ENCODE measurements around the gene DUSP19. TPM values are rescaled to one million over a fixed set of nuclear protein-coding genes. Genes with fewer than 3 reads are reported as not detected.

DUSP19 gene
- total and polyA plus RNA-seq, 2 of the 8 experiments (the other 6 are each of a cell fraction or from before 2014, with no cell fraction given): 0.73 to 2.3 TPM

GRCh38 chr2:183072177-183072576 lies 6.4 kb upstream of the DUSP19 start (continued):
- TF ChIP-seq CHD7 (IDR thresholded peaks at IDR 0.05; ENCODE audit: insufficient replicate concordance, low read length) (no peak), JUN (IDR thresholded peaks at IDR 0.05; ENCODE audit: low read depth, low read length) (no peak), TCF12 (IDR thresholded peaks at IDR 0.05; ENCODE audit: low read depth, low read length) (no peak)
